Stimulated activated CD4-positive, alpha-beta T cell treated with anti-CD3 and anti-CD28 coated beads, Interleukin-1b, Interleukin-23, amount 100 ng/mL, for 1 hour (primary cell): ENCODE data around the gene PLEKHM2.
"Not testable (repeated sequence)": the region's sequence is repeated elsewhere in the genome, so short reads cannot be mapped to it uniquely, and the experiment has no call there.

ENCODE experiments used
- DNase-seq, 2 donors: peaks; one replicate each; pipeline ENCODE4 v3.0.0-alpha.2; 2020; ENCODE audit warnings: low read depth in 2 of 2

PLEKHM2 gene, protein sequence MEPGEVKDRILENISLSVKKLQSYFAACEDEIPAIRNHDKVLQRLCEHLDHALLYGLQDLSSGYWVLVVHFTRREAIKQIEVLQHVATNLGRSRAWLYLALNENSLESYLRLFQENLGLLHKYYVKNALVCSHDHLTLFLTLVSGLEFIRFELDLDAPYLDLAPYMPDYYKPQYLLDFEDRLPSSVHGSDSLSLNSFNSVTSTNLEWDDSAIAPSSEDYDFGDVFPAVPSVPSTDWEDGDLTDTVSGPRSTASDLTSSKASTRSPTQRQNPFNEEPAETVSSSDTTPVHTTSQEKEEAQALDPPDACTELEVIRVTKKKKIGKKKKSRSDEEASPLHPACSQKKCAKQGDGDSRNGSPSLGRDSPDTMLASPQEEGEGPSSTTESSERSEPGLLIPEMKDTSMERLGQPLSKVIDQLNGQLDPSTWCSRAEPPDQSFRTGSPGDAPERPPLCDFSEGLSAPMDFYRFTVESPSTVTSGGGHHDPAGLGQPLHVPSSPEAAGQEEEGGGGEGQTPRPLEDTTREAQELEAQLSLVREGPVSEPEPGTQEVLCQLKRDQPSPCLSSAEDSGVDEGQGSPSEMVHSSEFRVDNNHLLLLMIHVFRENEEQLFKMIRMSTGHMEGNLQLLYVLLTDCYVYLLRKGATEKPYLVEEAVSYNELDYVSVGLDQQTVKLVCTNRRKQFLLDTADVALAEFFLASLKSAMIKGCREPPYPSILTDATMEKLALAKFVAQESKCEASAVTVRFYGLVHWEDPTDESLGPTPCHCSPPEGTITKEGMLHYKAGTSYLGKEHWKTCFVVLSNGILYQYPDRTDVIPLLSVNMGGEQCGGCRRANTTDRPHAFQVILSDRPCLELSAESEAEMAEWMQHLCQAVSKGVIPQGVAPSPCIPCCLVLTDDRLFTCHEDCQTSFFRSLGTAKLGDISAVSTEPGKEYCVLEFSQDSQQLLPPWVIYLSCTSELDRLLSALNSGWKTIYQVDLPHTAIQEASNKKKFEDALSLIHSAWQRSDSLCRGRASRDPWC

GRCh38 chr1:15684042-15684461 lies at the start of gene PLEKHM2:
Gene PLEKHM2, plus strand, starts transcription at chr1:15684320. Its CDS starts 239 bp downstream, at chr1:15684559.
- peak in 1 of 2 donors; percentile 30 for DNase-seq

GRCh38 chr1:15636436-15636835 lies 47.7 kb upstream of the PLEKHM2 start:
- no peak for DNase-seq

DNA sequence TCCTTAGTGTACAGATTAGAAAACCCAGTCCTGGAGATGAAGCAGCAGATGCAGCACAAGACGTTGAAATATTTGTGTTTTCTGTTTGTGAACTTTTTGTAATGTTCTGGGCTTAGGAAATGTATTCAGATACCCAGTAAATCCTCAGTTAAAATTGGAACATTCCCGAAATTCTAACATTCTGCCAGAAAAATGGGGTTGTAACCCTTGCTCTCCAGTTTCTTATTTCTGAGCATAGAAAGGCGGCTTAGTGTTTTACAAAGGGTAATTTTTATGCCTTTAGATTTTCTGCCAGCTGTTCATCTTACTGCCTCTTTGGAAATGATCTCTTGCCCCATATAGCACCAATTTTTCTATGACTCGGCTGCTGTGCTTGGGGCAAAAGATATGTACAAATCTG lies 46.3 kb upstream of the PLEKHM2 start:
- DNase-seq = no peak

GRCh38 chr1:15639262-15639661 lies 44.9 kb upstream of the PLEKHM2 start:
- no peak for DNase-seq

DNA sequence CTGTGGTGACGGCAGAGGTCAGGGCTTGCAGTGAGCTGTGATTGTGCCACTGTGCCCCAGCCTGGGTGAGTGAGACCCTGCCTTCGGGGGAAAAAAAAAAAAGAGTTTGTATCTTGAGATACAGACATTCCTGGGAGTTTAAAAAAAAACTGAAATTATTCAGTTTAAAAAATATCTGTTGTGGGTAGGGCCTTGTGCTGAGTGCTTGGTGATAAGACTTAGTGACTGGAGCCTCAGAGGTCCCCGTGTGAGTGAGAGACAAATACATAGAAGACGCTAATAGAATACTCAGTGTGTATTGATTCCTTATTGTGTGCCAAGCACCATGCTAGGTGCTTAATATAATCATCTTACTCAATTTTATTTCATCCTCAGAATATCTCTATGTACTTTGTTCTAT lies 44.2 kb upstream of the PLEKHM2 start:
- no peak for DNase-seq

DNA sequence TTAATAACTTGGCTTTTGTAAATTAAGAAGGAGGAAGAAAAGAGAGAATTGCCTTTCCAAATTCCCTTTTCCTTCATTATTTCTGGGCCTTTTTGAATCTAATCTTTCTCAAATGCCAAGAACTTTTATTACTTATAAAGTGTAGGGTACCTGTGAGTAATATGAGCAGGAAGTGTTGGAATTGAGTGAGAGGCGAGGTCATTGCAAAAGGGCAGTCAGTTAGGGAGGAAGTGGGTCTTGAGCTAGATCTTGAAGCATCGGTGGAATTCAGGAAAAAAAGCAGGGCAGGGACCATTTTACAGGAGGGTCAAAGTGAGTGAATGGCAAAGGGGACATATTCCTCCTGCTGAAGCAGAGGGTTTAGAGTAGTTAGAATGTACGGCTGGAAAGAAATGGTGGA lies 43.5 kb upstream of the PLEKHM2 start:
- DNase-seq = no peak

DNA sequence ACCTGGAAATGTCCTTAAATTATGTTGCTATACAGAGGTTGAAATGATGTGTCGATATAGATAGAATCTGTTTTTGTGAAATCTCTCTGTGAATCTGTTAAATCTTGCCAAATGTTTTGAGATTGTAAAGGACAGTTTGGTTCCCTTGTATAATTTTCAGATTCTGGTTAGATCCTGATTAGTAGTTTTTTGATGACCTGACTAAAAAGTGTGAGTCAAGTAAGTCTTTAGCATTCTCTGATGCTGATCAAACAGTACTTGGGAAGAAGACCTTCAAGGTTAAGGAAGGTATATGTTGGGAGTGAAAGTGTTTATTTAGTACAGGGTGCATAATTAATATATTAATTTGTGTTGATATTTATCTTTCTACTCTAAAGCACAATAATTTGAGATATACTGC lies 34.2 kb upstream of the PLEKHM2 start:
- DNase-seq = no peak

DNA sequence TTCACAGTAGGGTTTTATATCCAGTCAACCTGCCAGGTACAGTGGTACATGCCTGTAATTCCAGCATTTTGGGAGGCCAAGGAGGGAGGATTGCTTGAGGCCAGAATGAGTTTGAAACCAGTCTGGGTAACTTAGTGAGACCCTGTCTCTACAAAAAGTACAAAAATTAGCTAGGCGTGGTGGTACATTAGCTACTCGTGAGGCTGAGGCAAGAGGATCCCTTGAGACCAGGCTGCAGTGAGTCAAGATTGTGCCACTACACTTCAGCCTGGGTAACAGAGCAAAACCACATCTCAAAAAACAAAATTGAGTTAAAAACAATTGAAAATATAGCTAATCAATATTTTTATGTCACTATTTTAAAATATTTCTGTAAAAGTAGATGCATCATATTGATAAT lies 33.7 kb upstream of the PLEKHM2 start:
- no peak for DNase-seq

DNA sequence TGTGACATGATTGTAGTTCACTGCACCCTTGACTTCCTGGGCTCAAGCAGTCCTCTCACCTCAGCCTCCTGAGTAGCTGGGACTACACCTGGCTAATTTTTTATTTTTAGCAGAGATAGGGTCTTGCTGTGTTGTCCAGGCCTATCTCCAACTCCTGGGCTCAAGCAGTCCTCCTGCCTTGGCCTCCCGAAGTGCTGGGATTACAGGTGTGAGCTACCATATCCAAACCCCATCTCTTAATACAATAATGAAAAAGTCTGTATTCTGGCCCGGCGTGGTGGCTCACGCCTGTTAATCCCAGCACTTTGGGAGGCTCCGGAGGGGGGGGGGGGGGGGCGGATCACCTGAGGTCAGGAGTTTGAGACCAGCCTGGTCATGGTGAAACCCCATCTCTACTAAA lies 32.0 kb upstream of the PLEKHM2 start:
- not testable (repeated sequence) for DNase-seq

GRCh38 chr1:15654091-15654690 lies 29.9 kb upstream of the PLEKHM2 start:
- DNase-seq = no peak

- DNase-seq = no peak
These were observed 27.7 kb upstream of the PLEKHM2 start for GRCh38 chr1:15656464-15656863.

DNA sequence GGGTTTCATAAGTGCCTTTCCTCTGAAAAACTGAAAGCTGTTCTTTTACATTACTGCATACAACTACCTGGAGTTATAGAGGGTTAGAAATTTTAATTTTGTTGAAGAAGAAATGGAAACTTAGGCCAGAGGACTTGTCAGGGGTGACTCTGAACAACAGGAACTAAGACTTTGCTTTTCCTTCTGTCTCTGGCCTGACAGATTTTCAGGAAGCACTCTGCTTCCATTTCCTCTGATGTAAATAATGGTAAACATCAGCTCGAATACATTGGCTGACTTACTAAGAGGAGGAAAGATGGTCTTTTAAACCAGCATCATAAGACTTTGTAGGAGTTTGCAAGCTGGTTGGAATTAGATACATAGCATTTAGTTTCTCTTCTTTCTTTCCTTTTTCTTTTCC lies 27.1 kb upstream of the PLEKHM2 start:
- no peak for DNase-seq

- DNase-seq = no peak
These were observed 24.0 kb upstream of the PLEKHM2 start for GRCh38 chr1:15660151-15660550.

- DNase-seq = no peak
These were observed 21.6 kb upstream of the PLEKHM2 start for GRCh38 chr1:15662477-15662876.

DNA sequence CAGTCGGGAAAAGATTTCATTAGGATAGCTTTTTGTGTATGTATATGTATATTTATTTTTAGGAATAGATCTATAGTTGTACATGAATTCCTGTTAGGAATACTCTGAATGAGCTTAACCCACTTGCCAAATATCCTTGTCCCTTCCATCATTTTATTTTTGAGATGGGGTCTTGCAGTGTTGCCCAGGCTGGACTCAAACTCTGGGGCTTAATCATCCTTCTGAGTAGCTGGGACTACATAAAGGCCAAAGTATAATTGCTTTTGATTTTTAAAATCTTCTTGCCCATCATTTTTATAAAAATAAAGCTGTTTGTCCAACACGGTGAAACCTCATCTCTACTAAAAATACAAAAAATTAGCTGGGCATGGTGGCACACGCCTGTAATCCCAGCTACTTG lies 20.2 kb upstream of the PLEKHM2 start:
- DNase-seq = no peak

DNA sequence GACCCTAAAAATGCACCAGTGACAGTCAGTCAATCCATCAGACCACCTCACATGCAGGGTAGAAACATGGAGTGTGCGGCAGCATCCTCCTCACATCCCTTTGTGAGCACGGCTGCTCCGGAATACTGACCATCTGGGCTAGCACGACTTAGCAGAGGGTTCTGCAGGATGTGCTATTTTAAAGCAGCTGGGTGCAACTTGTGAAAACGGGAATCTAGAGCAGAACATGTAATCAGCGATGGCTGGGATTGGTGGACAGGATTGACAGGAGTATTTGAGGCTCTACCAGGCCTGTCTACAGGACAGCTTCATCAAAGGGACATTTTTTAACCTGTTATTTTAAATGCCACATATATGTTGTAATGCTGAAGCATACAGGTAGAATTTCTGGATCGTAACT lies 16.8 kb upstream of the PLEKHM2 start:
- no peak for DNase-seq

DNA sequence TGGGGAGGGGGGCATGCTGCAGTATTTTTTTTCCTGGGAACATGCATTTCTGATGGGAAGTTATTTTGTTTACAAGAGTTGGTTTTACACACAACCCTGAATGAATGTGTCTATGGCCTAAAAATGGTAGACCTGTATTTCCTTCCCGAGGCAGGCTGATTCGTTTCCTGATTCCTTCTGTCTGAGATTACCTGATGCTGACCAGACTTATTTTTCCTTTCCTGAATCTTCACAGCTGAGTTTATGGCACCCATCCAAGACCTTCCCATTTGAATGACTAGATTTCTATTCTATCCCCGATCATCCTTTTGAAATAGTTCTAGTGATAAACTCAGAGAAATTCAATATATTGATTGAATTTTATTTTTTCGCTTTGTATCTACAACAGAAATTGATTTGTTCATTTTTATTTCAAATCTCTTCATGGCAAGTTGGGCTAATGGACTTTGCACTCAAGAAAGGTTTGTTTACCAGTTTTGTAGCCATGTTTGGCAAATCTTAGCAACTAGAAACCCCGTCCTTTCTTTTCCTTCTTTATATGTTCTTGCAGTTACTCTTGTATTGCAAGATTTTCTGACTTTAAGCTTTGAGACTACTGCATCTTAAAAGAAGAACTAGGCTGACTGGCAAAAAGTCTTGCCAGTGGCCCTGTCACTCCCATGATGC lies 15.9 kb upstream of the PLEKHM2 start:
- DNase-seq = no peak

GRCh38 chr1:15669074-15669473 lies 15.0 kb upstream of the PLEKHM2 start:
- no peak for DNase-seq

GRCh38 chr1:15669864-15670263 lies 14.3 kb upstream of the PLEKHM2 start:
- no peak for DNase-seq

DNA sequence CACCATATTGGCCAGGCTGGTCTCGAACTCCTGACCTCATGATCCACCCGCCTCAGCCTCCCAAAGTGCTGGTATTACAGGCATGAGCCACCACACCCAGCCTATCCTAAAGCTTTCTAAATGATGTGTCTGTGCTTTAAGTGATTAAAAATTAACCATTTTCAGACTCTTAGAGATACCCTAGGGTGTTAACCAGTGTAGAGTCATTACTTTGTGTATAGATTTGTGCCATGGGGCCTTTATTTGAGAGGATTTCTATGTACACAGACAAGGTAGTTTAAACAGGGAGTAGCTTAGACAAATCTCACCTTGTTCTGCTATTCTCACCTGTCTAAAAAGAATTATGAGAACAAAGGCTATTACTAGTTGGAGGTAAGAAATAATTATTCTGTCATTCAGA lies 12.7 kb upstream of the PLEKHM2 start:
- no peak for DNase-seq

GRCh38 chr1:15674386-15675159 lies 9.5 kb upstream of the PLEKHM2 start:
- DNase-seq = no peak
